ENCODE measurements around the gene ZDHHC20. TPM values are rescaled to one million over a fixed set of nuclear protein-coding genes. Genes with fewer than 3 reads are reported as not detected.

The ZDHHC20 gene
- total RNA-seq, 1 donor = 171 TPM

DNA sequence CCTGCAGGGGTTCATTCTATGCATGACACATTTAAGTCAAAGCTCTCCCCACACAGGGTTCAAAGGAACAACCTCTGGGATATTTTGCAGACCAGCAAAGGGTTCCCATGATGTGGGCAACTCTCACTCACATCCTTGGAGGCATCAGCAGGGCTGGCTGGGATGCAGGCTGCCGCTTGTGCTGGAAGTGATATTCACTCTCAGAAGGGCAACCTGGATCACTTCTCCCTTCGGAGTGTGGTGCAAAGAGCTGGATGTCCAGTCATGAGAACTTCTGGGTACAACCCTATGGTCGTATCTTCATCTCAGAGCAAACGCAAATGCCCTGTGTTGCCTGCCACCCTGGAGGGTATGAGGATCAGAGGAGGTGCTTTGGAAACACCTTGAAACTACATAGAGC lies 98.6 kb downstream of the ZDHHC20 start:
- Histone ChIP-seq H3K9me3 (ENCODE audit: low read depth, low read length) (no peaks in the 10 kb centered on the region), H3K4me3 (ENCODE audit: low read length) (no peak overlapping the region), H3K4me1 (ENCODE audit: insufficient read depth, low read length) (no peaks in the 10 kb centered on the region), H3K27me3 (ENCODE audit: insufficient read depth, low read length) (no peaks in the 10 kb centered on the region)

DNA sequence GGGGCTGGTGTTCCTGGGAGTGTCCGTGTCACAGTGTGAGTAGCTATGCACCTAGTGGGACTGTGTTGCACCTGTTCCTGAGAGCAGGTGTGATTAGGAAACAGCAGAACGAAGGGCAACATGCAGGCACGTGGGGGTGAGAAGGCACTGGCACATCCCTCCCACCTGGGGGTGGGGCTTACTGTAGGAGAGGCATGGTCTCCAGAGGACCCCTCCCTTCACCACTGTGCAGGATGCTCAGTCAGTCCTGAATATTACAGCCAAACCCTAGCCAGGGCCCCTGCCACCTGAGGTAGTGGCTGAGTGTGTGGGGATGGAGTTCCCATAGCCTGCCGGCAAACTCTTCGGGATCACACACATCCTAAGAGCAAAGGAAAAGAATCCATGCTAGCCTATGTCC lies 99.2 kb downstream of the ZDHHC20 start:
- Histone ChIP-seq H3K9me3 (ENCODE audit: low read depth, low read length) (no peaks in the 10 kb centered on the region), H3K4me1 (ENCODE audit: insufficient read depth, low read length) (no peaks in the 10 kb centered on the region), H3K4me3 (ENCODE audit: low read length) (no peak overlapping the region), H3K27me3 (ENCODE audit: insufficient read depth, low read length) (no peaks in the 10 kb centered on the region)

GRCh38 chr13:21355304-21355703 lies 103.8 kb downstream of the ZDHHC20 start:
- H3K4me3 ChIP-seq (ENCODE audit: low read length) = no peak overlapping the region
- H3K4me1 ChIP-seq (ENCODE audit: insufficient read depth, low read length) = no peaks in the 10 kb centered on the region
- no peaks in the 10 kb centered on the region for H3K27me3 ChIP-seq (ENCODE audit: insufficient read depth, low read length)
- H3K9me3 ChIP-seq (ENCODE audit: low read depth, low read length) = no peaks in the 10 kb centered on the region

DNA sequence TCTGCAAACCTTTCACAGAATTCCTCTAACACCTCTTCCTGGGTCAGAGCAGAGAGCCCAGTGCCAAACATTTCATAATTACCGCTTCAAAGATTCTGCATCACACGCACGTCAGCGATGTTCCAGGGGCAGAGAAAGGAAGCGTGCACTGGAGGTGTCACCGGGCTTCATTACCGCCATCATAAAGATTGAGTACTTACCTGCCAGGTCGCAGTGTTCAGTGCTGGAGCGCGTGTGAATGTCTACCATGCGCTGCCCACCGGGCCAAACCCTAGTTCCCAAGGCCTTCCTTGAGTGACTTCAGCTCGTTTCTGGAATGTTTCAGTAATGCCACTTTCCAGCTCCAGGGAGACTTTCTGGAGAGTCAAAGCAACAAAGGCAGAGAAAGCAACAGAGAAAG lies 104.4 kb downstream of the ZDHHC20 start:
- H3K4me3 ChIP-seq (ENCODE audit: low read length) = no peak overlapping the region
- H3K27me3 ChIP-seq (ENCODE audit: insufficient read depth, low read length) = no peaks in the 10 kb centered on the region
- H3K9me3 ChIP-seq (ENCODE audit: low read depth, low read length) = no peaks in the 10 kb centered on the region
- no peaks in the 10 kb centered on the region for H3K4me1 ChIP-seq (ENCODE audit: insufficient read depth, low read length)

- H3K4me1 ChIP-seq (ENCODE audit: insufficient read depth, low read length) = peaks cover 17% of the 10 kb centered on the region
- H3K4me3 ChIP-seq (ENCODE audit: low read length) = no peak overlapping the region
- no peaks in the 10 kb centered on the region for H3K9me3 ChIP-seq (ENCODE audit: low read depth, low read length)
- H3K27me3 ChIP-seq (ENCODE audit: insufficient read depth, low read length) = no peaks in the 10 kb centered on the region
Observed at GRCh38 chr13:21348488-21349120, 110.5 kb downstream of the ZDHHC20 start.

DNA sequence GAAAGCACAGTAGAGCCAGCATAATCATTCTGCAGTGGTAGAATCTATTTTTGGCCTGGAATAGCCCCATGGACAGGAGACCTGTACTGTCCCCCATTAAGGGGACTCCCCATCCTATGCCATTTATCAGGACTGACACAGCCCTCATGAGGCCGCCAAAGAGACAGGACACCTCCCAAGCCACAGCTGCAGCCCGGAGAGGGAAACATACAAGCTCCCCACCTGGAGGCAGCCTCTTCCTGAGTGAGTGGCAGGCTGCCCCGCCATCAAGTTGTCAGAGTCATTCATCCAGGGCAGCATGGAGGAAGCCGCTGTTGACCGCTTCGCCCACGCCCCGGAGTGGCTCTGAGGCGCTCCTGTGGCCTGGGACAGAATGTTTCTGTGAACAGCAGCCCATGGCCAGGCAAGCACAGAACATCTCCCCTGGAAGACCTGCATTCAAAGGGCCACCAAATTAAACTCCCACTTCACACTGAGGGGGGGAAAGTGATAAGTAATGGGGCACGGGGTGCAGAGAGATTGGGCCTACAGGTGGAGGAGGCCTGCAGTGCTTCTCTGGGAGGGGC lies 111.3 kb downstream of the ZDHHC20 start:
- Histone ChIP-seq H3K9me3 (ENCODE audit: low read depth, low read length) (no peaks in the 10 kb centered on the region), H3K27me3 (ENCODE audit: insufficient read depth, low read length) (no peaks in the 10 kb centered on the region), H3K4me1 (ENCODE audit: insufficient read depth, low read length) (peaks cover 22% of the 10 kb centered on the region), H3K4me3 (ENCODE audit: low read length) (no peak overlapping the region)

GRCh38 chr13:21344662-21345176 lies 114.4 kb downstream of the ZDHHC20 start:
- H3K9me3 ChIP-seq (ENCODE audit: low read depth, low read length) = no peaks in the 10 kb centered on the region
- no peaks in the 10 kb centered on the region for H3K27me3 ChIP-seq (ENCODE audit: insufficient read depth, low read length)
- peaks cover 26% of the 10 kb centered on the region for H3K4me1 ChIP-seq (ENCODE audit: insufficient read depth, low read length)
- H3K4me3 ChIP-seq (ENCODE audit: low read length) = no peak overlapping the region

- H3K4me3 ChIP-seq (ENCODE audit: low read length) = no peak overlapping the region
Observed at GRCh38 chr13:21343659-21344058, 115.4 kb downstream of the ZDHHC20 start.

GRCh38 chr13:21342699-21343442 lies 116.2 kb downstream of the ZDHHC20 start:
- Histone ChIP-seq H3K27me3 (ENCODE audit: insufficient read depth, low read length) (no peaks in the 10 kb centered on the region), H3K4me3 (ENCODE audit: low read length) (no peak overlapping the region)

More at GRCh38 chr13:21343659-21344058, 115.4 kb downstream of the ZDHHC20 start:
- peaks cover 26% of the 10 kb centered on the region for H3K4me1 ChIP-seq (ENCODE audit: insufficient read depth, low read length)
- H3K27me3 ChIP-seq (ENCODE audit: insufficient read depth, low read length) = no peaks in the 10 kb centered on the region
- H3K9me3 ChIP-seq (ENCODE audit: low read depth, low read length) = no peaks in the 10 kb centered on the region

DNA sequence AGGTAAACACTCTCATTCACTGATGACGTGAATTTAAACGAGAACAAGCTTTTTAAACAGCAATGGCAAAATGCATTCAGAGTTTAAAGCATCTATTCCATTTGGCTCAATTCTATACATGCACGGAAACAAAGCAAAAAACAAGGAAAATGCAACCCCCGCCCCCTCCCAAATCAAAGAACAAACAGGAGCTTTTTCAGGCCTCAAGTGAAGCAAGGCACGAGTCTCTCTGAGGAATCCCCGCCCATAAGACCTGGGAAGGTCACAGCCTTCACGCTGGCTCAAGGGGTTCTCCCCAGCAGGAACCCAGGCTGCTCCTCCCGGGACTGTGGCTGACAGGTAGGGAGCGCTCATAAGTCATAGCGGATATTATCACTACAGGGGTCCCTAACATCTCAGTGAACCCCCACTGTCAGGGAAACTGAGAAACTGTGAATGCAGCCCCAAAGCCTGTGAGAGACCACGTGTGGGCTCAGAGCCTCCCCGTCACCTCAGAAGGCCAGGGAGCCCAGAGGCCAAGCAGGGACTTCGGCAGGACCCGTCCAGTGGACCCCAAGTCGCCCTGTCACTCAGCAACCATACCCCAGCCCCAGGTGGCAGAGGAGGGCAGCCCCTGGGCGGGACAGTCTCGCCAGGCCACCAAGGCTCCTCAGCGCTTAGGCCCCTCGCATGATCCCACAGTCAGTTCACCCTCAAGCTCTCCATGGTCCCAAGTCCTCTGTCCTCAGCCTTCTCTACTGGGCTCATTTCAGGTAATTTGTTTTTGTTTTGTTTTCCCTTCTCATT lies 117.3 kb downstream of the ZDHHC20 start:
- H3K9me3 ChIP-seq (ENCODE audit: low read depth, low read length) = no peaks in the 10 kb centered on the region
- peaks cover 26% of the 10 kb centered on the region for H3K4me1 ChIP-seq (ENCODE audit: insufficient read depth, low read length)
- H3K27me3 ChIP-seq (ENCODE audit: insufficient read depth, low read length) = no peaks in the 10 kb centered on the region
- H3K4me3 ChIP-seq (ENCODE audit: low read length) = no peak overlapping the region

More at GRCh38 chr13:21342699-21343442, 116.2 kb downstream of the ZDHHC20 start:
- H3K9me3 ChIP-seq (ENCODE audit: low read depth, low read length) = no peaks in the 10 kb centered on the region
- H3K4me1 ChIP-seq (ENCODE audit: insufficient read depth, low read length) = peaks cover 26% of the 10 kb centered on the region

DNA sequence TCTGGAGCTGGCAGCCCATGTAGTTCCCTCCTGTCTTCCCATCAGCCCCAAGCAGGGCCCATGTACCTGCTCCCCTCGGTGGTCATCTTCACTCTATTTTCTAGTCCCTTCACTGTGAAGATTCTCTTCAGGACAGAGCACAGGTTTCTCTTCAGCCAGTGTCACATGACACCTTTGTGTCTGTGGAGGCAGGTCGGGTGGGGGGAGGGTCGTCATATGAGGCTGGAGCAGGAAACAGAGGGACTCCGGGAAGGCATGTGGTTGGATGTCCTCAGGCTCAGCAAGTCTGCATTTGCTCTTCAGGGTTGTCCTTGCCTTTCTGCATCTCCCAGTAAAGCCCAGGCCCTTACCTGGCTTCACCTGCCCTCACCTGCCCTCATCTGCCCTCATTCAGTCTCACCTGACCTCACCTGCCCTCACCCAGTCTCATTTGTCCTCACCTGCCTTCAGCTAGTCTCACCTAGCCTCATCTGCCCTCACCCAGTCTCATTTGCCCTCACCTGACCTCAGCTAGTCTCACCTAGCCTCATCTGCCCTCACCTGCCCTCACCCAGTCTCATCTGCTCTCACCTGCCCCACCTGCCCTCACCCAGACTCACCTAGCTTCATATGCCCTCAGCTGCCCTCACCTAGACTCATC lies 120.3 kb downstream of the ZDHHC20 start:
- Histone ChIP-seq H3K27me3 (ENCODE audit: insufficient read depth, low read length) (no peaks in the 10 kb centered on the region), H3K9me3 (ENCODE audit: low read depth, low read length) (no peaks in the 10 kb centered on the region), H3K4me1 (ENCODE audit: insufficient read depth, low read length) (peaks cover 11% of the 10 kb centered on the region), H3K4me3 (ENCODE audit: low read length) (no peak overlapping the region)

GRCh38 chr13:21338156-21338555 lies 120.9 kb downstream of the ZDHHC20 start:
- Histone ChIP-seq H3K4me3 (ENCODE audit: low read length) (no peak overlapping the region), H3K27me3 (ENCODE audit: insufficient read depth, low read length) (no peaks in the 10 kb centered on the region), H3K4me1 (ENCODE audit: insufficient read depth, low read length) (peaks cover 5% of the 10 kb centered on the region), H3K9me3 (ENCODE audit: low read depth, low read length) (no peaks in the 10 kb centered on the region)

- no peaks in the 10 kb centered on the region for H3K9me3 ChIP-seq (ENCODE audit: low read depth, low read length)
- no peaks in the 10 kb centered on the region for H3K27me3 ChIP-seq (ENCODE audit: insufficient read depth, low read length)
- no peak overlapping the region for H3K4me3 ChIP-seq (ENCODE audit: low read length)
- no peaks in the 10 kb centered on the region for H3K4me1 ChIP-seq (ENCODE audit: insufficient read depth, low read length)
Observed at GRCh38 chr13:21336609-21337349, 122.3 kb downstream of the ZDHHC20 start.

DNA sequence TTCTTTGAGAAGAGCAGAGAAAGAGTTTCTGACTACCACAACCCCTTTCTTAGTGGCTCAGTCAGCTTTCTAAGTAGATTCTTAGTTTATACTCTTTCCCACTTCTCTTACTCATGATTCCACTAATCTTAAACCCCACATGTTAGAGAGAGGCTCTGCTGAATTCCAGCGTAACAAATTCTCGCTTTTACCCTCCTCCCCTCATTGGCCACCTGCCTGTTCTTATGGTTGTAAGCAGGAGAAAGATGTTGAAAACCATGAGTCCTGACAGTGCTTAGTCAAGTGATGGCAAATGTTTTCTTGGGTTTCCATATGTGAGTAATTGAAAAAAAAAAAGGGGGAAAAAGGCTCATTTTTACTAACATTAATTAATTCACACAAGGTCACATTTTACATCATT lies 125.9 kb downstream of the ZDHHC20 start:
- Histone ChIP-seq H3K27me3 (ENCODE audit: insufficient read depth, low read length) (no peaks in the 10 kb centered on the region), H3K9me3 (ENCODE audit: low read depth, low read length) (no peaks in the 10 kb centered on the region), H3K4me3 (ENCODE audit: low read length) (no peak overlapping the region), H3K4me1 (ENCODE audit: insufficient read depth, low read length) (no peaks in the 10 kb centered on the region)

Data from mononuclear cell (primary cell).